Activated CD8-positive, alpha-beta memory T cell treated with anti-CD3 and anti-CD28 coated beads, Interleukin-2, amount 50 U/mL, for 24 hours (primary cell): ENCODE results near the gene ALG12.
"Not testable (repeated sequence)": the region's sequence is repeated elsewhere in the genome, so short reads cannot be mapped to it uniquely, and the experiment has no call there.

ENCODE experiments used
- DNase-seq: peaks from one replicate; pipeline ENCODE4 v3.0.0-alpha.2; 2020; ENCODE audit errors: extremely low read depth

Gene ALG12

DNA sequence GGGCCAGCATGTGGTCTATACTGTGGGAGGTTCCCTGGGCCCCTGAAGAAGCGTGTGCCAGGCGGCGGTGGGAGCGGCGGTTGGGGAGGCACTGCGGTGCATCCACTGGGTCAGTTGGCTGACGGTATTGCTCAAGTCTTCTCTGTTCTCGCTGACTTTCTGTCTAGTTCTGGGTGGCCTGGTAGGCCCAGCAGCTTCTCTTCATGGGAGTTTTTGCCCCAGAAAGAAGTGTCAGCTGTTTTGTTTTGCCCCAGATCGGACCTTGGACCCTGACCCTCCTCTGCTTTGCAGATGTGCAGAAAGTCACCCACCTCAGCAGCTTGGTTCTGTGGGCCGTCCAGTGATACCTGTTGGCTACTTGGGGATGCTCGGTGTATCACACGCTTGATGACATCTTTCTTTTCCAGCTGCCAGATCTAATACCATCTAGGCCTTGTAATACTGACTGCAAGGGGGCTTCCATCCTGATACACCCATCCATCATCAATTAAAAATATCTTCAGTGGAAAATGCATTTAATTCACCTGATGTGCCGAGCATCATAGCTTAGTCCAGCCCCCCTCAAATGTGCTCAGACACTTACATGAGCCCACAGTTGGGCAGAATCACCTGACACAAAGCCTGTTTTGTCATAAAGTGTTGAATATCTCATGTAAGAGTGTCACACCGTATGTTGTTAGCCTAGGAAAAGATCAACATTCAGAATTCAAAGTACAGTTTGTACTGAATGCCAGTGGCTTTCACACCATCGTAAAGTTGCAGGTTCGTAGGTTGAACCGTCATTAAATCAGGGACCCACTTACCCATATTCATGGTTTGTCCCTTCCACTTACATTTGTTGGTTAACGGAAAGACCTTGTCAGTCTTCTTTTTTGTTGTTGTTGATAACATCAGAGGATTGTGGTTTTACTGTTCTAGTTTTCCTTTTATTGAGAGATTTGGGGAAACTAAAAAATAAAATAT, 50.7 kb downstream of the ALG12 start:
- DNase-seq, result no peak

DNA sequence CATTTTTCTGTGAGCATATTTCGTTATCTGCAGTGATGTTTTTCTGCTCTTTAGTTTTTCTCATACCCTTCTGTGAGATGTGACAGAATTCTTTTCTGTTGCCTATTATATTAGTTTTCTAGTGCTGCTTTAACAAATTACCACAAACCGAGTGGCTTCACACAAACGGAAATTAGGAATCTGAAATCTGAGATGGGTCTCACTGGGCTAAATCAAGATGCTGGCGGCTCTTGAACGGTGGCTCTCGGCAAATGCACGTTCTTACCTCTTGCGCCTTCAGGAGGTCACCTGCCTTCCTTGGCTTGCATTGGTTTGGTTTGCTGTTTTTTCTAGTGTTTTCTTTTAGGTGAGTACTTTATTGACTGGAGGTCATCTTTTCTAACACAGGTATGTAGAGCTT, 51.6 kb downstream of the ALG12 start:
- no peak for DNase-seq

DNA sequence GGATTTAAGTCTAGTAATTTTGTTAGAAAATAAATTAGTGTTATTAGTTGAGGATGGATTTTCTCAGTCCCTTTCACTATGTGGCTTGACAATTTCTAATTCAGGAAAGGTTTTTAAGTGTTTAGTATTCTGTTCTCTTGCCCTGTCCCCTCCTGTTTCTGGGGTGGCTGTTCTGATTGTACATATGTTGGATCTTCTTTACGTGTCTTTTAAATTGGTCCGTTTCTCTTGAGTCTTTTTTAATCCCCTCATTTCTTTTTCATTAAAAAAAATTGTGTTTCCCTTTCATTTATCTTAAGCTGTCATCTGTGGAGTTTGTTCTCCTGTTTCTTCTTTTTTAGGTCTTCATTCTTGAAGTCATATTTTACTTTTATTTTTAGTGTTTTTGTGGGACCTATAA, 52.1 kb downstream of the ALG12 start:
- DNase-seq, result no peak

DNA sequence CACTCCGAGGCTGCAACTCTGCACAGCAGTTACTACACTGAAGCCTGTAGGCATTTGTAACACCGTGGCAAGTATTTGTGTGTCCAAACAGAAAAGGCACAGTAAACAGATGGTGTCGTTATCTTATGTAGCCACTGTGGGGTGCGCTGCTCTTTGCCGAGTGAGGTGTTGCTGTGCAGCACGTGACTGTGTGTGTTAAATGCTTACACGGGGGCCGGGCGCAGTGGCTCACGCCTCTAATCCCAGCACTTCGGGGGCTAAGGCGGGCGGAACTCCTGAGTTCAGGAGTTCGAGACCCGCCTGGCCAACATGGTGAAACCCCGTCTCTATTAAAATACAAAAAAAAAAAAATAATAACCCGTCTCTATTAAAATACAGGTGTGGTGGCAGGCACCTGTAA, 53.1 kb downstream of the ALG12 start:
- DNase-seq, result no peak

DNA sequence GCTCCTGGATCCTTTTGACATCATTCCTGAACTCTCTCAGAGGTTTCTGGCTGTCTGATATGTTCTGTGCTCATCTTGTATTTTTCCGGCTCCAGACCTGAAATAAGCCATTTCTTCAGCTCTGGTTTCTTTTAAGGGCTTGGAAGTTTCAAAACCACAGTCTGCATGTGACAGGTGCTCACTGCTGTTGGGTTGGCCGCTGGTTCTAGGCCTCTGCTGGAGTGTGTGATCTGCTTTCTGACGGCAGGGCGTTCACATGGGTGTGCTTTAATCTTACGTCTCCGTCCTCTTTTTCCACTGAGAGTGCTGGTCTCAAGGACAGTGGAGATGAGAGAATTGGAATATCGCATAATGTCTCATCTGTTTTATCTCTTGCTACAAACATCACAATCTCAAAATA, 54.3 kb downstream of the ALG12 start:
- DNase-seq, result no peak

DNA sequence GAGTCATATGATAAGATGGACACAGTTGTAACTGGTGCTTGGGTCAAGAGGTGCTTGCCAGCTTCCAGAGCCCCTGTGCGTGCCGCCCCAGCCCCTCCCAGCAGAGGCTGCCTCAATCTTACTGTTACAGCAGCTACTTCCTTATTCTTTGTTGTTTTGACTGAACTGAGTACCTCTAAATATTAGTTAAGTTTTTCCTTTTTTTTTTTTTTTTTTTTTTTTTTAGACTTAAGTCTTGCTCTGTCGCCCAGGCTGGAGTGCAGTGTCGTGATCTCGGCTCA, 55.8 kb downstream of the ALG12 start:
- DNase-seq, result no peak

DNA sequence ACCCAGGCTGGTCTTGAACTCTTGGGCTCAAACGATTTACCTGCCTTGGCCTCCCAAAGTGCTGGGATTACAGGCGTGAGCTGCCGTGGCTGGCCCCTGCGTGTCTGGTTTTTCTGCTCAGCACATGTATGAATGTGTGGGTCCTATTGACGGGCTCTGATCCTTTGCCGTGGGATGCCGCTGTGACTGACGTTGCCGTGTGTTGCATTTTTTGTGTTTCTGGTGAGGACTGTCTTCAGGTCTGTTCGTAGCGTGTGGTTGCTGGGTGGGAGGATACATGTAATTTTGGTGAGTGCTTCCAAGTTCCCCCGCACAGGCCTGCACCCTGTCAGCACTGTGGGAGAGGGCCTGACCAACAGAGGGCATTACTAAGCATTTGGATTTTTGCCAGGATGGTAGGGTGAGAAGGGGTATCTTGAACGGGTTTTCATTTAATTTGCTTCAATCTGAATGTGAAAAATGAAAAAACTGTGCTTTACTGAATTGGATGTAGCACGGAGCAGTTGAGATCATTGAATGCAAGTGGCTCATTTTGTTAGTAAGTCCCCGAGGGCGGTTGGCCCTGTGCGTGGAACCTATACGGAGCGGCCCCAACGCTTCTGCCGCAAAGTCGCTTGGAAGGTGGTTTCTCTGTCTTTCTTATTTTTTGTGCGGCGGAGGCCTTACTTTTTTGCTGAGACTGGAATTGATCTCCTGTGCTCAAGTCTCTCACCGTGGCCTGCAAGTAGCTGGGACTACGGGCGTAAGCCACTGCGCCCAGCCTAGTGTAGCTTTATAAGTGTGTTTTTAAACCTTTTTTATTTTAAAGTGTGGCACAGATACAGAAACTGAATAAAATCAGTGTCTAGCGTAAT, 56.4 kb downstream of the ALG12 start:
- no peak for DNase-seq

DNA sequence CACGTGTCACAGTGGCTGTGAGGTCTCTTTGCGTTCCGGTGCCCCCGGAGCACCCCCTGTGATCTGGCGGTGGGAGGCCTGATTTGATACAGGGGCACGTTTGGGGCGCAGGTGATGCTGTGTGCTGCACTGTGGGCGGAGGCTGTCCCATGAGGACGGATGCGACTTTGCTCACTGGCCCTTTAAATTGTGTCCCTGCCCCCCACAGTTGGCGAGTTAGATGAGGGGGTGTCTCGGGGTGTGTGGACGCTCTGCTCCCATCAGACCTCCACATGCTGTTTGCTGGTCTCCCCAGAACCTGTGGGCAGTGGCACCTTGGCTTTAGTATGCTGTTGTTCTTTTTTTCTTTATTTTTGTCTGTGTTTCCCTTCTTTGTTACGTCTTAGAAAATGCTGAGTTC, 59.4 kb downstream of the ALG12 start:
- no peak for DNase-seq

DNA sequence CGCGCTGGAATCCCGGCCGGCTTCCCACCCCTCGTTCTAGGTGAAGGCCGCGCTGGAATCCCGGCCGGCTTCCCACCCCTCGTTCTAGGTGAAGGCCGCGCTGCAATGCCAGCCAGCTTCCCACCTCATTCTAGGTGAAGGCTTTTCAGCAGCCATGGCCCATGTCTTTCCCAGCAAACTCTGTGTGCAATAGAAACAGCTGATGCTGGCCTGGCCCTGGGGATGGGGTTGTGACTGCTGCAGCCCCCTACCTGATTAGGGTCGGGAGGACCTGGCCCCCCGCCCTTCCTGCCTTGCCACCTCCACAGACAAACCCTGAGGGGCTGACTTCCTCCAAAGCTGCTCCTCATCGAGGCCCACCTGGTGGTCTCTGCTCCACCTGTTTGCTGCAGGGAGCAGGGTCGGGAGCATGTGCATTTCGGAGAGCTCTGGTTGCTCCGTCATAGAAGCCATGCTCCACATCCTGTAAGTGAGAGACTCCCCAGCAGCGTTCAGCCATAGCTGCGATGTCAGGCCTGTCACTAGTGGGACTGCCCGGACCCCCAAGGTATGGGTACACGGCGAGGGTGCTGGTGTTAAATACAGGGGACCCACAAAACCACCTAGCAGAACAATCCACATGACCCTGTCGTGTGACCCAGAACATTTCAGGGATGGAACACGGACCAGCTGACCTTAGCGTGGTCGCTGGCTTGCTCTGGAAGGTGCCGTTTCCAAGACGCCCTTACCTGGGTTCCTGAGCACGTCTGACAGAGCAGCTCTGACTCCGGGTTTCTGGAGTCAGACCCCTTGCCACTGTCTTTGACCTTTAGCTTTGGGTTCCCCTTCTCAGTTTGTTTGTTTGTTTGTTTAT, 61.2 kb downstream of the ALG12 start:
- no peak for DNase-seq

DNA sequence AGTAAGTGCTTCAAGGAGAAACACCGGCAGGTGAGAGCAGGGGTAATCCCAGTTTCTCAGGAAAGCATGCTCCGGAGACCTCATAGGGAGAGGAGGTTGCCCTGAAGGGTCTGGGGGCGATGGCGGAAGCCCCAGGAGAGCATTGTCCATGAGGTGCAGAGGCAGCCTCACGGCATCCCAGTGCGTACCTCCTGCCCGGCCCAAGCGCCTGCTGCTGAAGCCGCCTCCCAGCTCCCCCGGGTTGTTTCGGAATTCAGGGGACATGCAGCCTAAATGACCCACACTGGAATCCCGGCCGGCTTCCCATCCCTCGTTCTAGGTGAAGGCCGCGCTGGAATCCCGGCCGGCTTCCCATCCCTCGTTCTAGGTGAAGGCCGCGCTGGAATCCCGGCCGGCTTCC, 61.9 kb downstream of the ALG12 start:
- DNase-seq, result no peak

DNA sequence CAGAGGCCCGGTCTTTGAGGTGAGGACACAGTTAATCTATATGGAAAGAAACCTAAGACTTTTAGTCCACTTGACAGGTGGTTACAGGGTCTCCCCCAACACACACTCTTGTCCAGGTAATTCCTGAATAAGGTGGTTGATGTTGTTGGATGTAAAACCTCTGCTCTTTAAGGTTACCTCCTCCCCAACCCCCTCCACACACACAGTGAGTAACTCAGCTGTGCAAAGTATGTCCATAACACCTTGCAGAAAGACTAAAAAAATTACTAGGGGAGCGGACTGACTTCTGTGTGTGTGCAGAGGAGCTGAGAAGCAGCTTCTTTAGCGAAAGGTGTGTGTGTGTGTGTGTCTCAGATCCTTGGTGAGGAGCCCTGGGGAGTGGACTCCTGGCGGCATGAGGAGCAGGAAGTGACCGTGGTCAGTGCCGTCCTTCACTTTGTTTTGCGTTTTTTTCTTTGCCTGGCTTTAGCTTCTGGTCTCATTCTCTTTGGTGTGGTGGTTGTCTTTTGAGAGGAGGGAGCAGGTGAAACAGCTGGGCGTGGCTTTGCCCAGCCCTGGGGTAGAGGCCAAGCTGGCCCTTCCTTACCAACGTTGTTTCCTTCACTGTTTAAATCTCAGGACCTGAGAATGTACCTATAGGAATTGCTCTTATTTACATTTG, 62.9 kb downstream of the ALG12 start:
- DNase-seq, result no peak

DNA sequence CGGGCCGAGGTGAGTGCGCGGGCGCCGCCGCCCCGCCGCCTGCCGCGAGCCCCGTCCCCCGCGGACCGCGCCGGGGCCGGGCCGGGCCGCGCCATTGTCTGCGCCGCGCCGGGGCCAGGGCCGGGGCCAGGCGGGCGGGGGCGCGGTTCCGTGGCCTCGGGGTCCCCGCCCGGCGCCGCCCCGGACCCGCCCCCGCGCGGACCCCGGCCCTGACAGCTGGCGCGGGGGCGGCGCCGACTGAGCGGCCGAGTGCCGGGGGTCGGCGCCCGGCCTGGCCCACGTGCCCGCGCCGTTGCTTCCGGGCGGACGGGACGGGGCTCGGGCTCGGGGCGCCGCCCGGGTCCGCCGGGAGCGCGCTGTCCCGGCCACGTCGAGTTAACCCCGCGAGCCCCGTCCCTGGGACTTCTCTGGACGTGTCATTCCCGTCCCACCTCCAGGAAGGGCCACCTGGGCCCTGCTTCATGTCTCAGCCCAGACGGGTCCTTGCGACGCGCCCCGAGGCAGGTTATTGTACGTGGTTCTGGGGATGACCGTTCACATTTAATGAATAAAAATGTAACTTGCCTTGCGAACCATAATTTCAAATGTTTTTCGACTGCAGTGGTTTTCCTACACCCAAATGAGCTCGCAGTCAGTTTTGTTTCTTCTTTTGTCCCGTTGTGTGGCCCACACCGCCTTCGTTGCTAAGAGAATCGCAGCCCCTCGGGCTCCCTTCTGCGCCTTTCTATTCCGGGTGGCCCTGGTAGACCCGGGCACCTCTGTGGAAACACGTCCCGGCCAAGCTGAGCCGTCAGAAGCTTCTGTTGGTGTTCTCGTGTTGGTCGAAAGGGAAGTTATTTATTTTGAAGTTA, 64.0 kb downstream of the ALG12 start:
- no peak for DNase-seq

DNA sequence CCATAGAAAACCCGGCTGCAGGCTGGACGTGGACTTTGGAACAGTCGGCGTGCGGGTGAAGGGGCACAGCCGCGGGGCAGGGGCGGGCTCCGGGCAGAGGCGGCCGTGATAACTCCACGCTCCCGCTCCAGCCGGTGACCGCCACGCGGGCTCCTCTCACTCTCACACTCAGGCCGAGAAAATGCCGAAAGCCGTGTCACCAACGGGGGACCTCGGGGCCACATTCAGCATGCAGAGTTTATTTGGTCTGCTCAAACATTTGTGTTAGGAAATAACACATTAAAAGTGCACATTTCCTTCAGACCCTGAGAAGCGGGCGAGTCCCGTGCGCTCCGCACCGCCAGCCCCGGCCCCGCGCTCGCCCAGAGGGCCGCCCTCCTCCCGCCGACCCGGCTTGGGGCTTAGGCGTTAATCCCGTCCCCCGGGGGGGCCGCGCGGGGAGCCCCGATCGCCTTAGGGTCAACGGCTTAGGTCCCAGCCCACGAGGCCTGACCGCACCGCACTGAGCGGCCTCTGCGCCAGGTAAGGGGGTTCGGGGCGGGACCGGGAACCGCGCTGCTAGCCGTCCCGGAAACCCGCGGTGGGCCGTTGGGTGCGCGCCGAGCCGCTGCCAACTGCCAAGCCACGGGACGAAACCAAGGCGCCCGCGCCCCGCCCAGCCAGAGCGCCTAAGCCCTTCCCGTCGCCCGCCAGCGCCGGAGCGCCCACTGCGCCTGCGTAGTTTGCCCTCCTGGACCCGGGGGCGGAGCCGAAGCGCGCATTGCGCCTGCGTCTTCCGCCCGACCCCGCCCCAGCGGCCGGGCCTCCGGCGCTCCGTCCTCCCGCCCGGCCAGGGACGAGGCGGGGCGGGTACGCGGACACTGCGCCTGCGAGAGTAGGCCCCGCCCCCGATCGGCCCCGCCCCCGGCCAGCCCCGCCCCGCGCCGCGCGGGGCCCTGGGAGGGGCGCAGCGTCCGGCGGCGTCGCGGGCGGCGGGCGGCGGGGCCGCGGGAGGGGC, 65.0 kb downstream of the ALG12 start, which contains the start of gene ZBED4:
Gene ZBED4, plus strand, starts transcription at position 947 of the 997 bp plus-strand sequence. CDS start 29,819 bp downstream, outside the sequence.
- DNase-seq, result peak; percentile 89

DNA sequence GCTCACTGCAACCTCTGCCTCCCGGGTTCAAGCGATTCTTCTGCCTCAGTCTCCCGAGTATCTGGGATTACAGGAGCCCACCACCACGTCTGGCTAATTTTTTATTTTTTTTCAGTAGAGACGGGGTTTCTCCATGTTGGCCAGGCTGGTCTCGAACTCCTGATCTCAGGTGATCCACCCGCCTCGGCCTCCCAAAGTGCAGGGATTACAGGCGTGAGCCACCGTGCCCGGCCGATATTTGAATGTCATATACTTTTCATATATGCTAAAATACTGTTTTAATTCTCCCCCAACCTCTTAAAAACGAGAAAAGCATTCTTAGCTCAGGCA, 65.7 kb downstream of the ALG12 start:
- DNase-seq, result not testable (repeated sequence)

DNA sequence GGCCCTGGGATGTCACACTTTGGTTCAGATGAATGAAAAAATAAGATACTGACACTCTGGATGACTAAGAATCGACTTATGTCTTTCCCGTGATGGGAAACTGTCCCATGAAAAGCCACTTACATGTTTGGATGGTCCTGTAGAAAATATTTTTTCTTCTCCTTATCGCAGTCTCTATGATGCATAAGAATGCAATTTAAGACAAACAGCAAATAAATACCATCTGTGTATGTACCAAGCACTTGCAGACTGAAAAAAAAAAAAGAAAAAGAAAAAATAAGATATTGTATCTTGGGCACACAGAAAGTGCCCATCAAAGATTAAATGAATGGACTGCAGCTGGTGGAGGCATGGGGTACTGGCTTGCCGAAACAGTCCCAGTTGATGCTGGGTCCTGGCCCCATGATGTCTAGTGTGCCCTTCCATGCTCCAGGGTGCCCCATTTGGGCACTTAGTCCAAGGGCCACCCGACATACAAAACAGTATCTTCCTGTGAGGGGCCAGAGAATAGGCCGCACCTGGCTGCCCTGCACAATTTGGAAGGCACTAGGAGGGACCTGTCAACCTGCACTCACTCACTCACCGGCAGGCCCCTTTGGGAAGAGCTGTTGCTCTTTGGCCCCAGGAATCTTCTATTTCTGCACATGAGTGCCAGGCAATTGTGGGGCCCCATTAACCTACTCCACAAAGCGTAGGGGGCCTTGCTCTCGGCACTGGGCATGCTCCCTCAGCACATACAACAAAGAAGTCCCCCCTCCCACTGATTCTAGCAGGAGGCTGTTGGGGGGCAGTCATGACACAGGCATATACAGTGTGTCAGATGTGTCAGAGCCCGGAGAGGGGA, 67.1 kb downstream of the ALG12 start:
- DNase-seq, result no peak
